Duodenal mucosa (tissue), 2 donors: ENCODE measurements around the gene PLEKHS1.
"Not testable (repeated sequence)": the region's sequence is repeated elsewhere in the genome, so short reads cannot be mapped to it uniquely, and the experiment has no call there.

ENCODE experiments used
- H3K27ac ChIP-seq: one replicate; pipeline ENCODE4 v1.7.0; 2013; ENCODE audit warnings: low read depth, low read length
- H3K27me3 ChIP-seq, 2 donors: one replicate each; pipeline ENCODE4 v1.7.0; 2013; ENCODE audit warnings: low read length in 2 of 2, control low read depth in 1 of 2; ENCODE audit not compliant: insufficient read depth in 2 of 2, control insufficient read depth in 1 of 2
- H3K36me3 ChIP-seq, 2 donors: one replicate each; pipeline ENCODE4 v1.7.0; 2013; ENCODE audit warnings: low read length in 2 of 2, control low read depth in 1 of 2; ENCODE audit not compliant: insufficient read depth in 2 of 2, control insufficient read depth in 1 of 2
- H3K4me1 ChIP-seq, 2 donors: one replicate each; pipeline ENCODE4 v1.7.0; 2013; ENCODE audit warnings: low read length in 2 of 2, control low read depth in 1 of 2; ENCODE audit not compliant: insufficient read depth in 2 of 2, control insufficient read depth in 1 of 2
- H3K4me3 ChIP-seq, 2 donors: one replicate each; pipeline ENCODE4 v1.7.0; 2013; ENCODE audit warnings: low read length in 2 of 2, low read depth in 1 of 2
- H3K9ac ChIP-seq, 2 donors: one replicate each; pipeline ENCODE4 v1.7.0; 2013; ENCODE audit warnings: low read length in 2 of 2, low read depth in 1 of 2
- H3K9me3 ChIP-seq, 2 donors: one replicate each; pipeline ENCODE4 v1.7.0; 2013; ENCODE audit warnings: low read length in 2 of 2, control low read depth in 1 of 2; ENCODE audit not compliant: control insufficient read depth in 1 of 2

The PLEKHS1 gene

DNA sequence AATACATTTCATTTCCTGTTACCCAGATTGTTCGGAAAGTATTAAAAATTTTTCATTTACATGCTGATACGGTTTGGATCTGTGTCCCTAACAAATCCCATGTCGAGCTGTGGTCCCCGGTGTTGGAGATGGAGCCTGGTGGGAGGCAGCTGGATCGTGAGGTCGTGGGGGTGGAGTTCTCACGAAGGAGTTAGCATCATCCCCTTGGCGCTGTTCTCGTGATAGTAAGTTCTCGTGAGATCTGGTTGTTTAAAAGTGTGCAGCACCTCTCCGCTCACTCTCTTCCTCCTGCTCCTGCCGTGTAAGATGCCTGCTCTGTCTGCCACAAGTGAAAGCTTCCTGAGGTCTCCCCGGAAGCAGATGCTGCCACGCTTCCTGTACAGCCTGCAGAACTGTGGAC is 30.9 kb downstream of the PLEKHS1 start:
- H3K9ac ChIP-seq, result no peak overlapping the region
- H3K36me3 ChIP-seq, result peaks cover 4 to 14% of the 10 kb centered on the region in 2 donors
- no peaks in the 10 kb centered on the region for H3K9me3 ChIP-seq
- H3K27me3 ChIP-seq, result no peaks in the 10 kb centered on the region
- no peak overlapping the region for H3K27ac ChIP-seq
- H3K4me3 ChIP-seq, result no peak overlapping the region
- no peaks in the 10 kb centered on the region for H3K4me1 ChIP-seq

DNA sequence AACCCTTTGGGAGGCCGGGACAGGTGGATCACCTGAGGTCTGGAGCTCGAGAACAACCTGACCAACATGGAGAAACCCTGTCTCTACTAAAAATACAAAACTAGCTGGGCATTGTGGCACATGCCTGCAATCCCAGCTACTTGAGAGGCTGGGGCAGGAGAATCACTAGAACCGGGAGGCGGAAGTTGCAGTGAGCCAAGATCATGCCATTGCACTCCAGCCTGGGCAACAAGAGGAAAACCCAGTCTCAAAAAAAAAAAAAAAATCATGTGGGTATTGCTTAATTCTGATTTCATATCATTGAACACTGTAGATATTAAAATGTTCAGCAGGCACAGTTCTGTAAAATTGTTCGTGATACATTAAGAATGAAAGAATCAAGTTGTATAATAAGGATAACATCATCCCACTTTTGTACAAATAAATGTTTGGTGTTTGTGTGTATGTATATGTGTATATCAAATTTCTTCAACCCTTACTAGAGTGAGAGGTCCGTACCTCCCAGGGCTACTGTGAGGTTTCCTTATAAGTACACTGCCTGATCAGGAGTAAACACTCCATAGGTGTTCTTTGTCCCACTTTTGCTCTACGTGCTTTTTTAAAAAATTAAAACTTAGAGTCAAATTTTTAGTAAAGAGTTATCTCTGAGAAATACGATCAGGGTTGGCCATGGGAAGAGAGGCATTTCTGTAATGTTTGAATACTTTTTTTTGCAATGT is 31.7 kb downstream of the PLEKHS1 start:
- Histone ChIP-seq H3K36me3 (peaks cover 4 to 7% of the 10 kb centered on the region in 2 donors), H3K27me3 (no peaks in the 10 kb centered on the region), H3K9ac (no peak overlapping the region), H3K4me3 (no peak overlapping the region), H3K4me1 (no peaks in the 10 kb centered on the region), H3K9me3 (no peaks in the 10 kb centered on the region), H3K27ac (no peak overlapping the region)

DNA sequence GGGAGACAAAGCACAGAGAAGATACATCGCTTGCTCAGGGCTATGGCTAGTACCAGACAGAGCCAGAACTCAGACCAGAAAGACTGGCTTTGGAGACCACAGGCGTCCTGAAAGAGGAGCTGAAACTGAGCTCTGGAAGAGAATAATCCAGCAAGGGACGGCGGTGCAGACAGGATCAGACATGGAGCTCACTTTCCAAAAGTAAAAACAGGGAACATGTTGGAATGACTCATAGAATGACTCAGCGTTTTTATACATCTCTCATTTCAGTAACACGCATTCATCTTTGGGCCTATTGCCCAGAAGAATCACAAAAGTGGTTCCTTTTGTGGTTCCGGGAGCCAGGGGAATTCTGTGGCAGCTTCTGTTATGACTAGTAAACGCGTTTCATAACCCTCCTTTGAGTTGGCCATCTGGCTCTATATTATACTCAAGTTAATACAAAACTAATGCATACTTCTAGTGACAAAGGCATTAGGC is 37.2 kb downstream of the PLEKHS1 start:
- no peak overlapping the region for H3K27ac ChIP-seq
- H3K9me3 ChIP-seq, result no peaks in the 10 kb centered on the region
- H3K9ac ChIP-seq, result no peak overlapping the region
- H3K27me3 ChIP-seq, result no peaks in the 10 kb centered on the region
- H3K36me3 ChIP-seq, result no peaks in the 10 kb centered on the region
- H3K4me3 ChIP-seq, result no peak overlapping the region
- H3K4me1 ChIP-seq, result peaks cover 0 to 3% of the 10 kb centered on the region in 2 donors

DNA sequence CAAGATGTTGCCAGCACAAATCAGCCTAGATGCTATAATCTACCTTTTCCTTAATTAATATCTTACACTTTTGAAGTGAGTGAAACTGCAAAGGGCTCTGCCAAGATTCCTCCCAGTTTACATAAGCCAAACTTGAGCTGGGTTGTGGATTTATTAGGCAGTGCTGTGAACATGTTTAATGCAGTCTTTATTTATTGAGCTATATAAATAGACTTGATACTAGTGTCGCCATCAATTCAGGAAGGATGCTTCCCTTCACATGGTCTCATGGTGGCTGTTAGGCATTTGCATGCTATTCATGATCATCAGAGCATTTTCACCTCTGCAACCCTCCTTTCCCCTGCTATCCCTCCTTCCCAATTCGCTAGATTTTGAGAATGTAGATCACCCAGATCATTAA is 40.2 kb downstream of the PLEKHS1 start:
- H3K4me1 ChIP-seq, result peaks cover 0 to 3% of the 10 kb centered on the region in 2 donors
- H3K4me3 ChIP-seq, result no peak overlapping the region
- H3K27me3 ChIP-seq, result no peaks in the 10 kb centered on the region
- no peak overlapping the region for H3K9ac ChIP-seq
- no peaks in the 10 kb centered on the region for H3K36me3 ChIP-seq
- H3K9me3 ChIP-seq, result no peaks in the 10 kb centered on the region
- H3K27ac ChIP-seq, result no peak overlapping the region

DNA sequence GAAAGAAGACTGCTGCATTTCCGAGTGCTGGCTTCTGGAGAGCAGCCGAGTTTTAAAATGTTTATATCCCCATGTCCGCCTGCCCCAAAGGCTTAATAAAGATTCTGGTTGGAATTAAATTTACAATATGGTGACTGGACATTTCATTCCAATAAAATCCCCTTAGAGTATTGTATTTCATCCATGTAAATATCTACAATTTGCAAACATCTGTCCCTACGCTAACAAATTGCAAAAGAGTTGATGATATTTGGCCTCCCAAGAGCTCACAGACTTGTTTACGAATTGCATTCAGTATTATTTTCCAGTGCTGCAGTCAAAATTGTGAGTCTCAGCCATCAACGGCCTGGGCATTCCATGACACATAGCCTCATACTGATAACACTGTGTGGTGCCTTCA is 50.1 kb downstream of the PLEKHS1 start:
- Histone ChIP-seq H3K9me3 (no peaks in the 10 kb centered on the region), H3K36me3 (no peaks in the 10 kb centered on the region), H3K4me1 (no peaks in the 10 kb centered on the region), H3K9ac (no peak overlapping the region), H3K27me3 (no peaks in the 10 kb centered on the region), H3K4me3 (no peak overlapping the region), H3K27ac (no peak overlapping the region)

DNA sequence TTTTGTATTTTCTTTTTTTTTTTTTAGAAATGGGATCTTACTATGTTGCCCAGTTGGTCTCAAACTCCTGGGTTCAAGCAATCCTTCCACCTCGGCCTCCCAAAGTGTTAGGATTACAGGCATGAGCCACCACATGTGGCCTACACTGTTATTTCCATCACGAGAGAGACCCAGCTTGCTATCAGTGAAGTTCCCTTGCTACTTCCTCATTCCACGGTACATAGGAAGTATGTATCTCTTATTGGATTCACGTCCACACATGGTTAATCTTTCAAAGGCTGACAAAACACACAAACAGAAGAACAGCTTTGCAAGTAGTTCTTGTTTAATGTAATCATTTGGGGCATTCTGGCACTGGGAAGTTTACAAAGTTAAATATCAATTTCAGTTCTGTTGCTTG is 51.5 kb downstream of the PLEKHS1 start:
- Histone ChIP-seq H3K4me1 (no peaks in the 10 kb centered on the region), H3K4me3 (no peak overlapping the region), H3K36me3 (no peaks in the 10 kb centered on the region), H3K9me3 (no peaks in the 10 kb centered on the region), H3K27ac (no peak overlapping the region), H3K27me3 (no peaks in the 10 kb centered on the region), H3K9ac (no peak overlapping the region)

DNA sequence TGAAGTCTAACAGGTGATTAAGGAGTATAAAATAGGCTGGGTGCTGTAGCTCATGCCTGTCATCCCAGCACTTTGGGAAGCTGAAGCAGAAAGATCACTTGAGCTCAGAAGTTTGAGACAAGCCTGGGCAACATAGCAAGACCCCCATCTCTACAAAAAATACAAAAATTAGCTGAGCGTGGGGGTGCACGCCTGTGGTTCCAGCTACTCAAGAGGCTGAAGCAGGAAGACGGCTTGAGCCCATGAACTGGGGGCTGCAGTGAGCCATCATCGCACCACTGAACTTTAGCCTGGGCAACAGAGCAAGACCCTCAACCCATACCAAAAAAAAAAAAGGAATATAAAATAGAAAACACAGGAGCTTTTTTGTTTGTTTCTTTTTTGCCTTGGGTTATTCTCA is 55.0 kb downstream of the PLEKHS1 start:
- Histone ChIP-seq H3K27me3 (peaks cover 0 to 6% of the 10 kb centered on the region in 2 donors), H3K27ac (no peak overlapping the region), H3K9me3 (no peaks in the 10 kb centered on the region), H3K4me1 (no peaks in the 10 kb centered on the region), H3K36me3 (no peaks in the 10 kb centered on the region), H3K9ac (no peak overlapping the region), H3K4me3 (no peak overlapping the region)

DNA sequence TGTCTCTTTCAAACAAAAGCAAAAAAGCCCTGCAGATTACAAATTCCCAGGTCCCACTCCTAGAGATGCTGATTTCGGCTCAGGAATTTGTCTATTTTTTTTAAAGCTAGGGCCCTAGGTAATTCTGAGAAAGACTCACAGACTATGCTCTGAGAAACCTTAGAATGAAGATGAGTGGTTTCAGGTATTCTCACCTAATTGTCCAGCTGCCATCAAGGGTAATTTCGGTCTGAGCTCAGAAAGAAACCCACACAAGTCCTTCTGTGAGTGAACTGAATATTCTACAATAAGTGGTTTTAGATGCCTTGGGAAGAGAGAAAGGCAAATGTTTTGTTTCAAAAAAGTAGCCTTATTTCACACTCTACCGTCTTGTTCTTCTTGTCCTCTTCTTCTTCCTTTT is 56.7 kb downstream of the PLEKHS1 start:
- Histone ChIP-seq H3K4me3 (no peak overlapping the region), H3K4me1 (no peaks in the 10 kb centered on the region), H3K36me3 (no peaks in the 10 kb centered on the region), H3K9ac (no peak overlapping the region), H3K9me3 (no peaks in the 10 kb centered on the region), H3K27me3 (peaks cover 0 to 6% of the 10 kb centered on the region in 2 donors), H3K27ac (no peak overlapping the region)

DNA sequence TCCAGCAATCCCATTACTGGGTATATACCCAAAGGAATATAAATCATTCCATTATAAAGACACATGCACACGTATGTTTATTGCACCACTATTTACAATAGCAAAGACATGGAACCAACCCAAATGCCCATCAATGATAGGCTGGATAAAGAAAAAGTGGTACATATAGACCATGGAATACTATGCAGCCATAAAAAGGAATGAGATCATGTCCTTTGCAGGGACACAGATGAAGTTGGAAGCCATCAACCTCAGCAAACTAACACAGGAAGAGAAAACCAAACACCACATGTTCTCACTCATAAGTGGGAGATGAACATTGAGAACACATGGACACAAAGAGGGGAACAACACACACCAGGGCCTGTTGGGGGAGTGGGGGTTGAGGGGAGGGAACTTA is 63.2 kb downstream of the PLEKHS1 start:
- not testable (repeated sequence) for H3K9me3 ChIP-seq, H3K27ac ChIP-seq, H3K9ac ChIP-seq, H3K4me1 ChIP-seq, H3K27me3 ChIP-seq, H3K36me3 ChIP-seq, H3K4me3 ChIP-seq

DNA sequence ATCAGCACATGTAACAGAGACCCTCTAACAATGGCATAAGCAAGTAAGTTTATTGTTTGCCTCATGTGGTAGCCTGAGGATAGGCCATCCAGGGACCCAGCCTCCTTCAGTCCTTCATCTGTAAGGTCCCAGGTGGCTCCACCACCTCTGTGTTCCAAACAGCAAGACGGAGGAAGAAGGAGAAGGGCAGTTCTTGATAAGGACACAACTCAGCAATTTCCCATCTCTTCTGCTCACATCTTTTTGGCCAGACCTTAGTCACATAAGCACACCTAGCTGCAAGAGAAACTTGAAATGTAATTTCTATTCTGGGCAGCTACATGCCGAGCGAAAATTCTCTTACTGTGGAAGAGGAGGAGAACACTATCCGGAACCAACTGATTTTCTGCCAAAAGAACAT is 68.5 kb downstream of the PLEKHS1 start:
- no peaks in the 10 kb centered on the region for H3K9me3 ChIP-seq
- no peaks in the 10 kb centered on the region for H3K4me1 ChIP-seq
- H3K36me3 ChIP-seq, result no peaks in the 10 kb centered on the region
- H3K27ac ChIP-seq, result no peak overlapping the region
- H3K27me3 ChIP-seq, result no peaks in the 10 kb centered on the region
- no peak overlapping the region for H3K4me3 ChIP-seq
- no peak overlapping the region for H3K9ac ChIP-seq
